GM12865 (cell line): ENCODE measurements around the gene TLE3.
A peak's percentile ranks its signal among the peaks of the same experiment; 100 is the strongest.

Experiments used
- DNase-seq: peaks from one replicate; pipeline ENCODE4 v3.0.0; 2010; ENCODE audit warnings: low read depth
- H3K4me3 ChIP-seq: 2 replicates; pipeline ENCODE4 v1.5.1; 2011; ENCODE audit warnings: mild to moderate bottlenecking, low read depth, low read length, control low read depth
- CTCF ChIP-seq: IDR thresholded peaks from 2 replicates; pipeline ENCODE4 v1.5.1; 2011; ENCODE audit warnings: low read length, control low read depth, low read depth, inconsistent platforms; ENCODE audit not compliant: insufficient read depth; ENCODE audit errors: missing control alignments

TLE3 gene

DNA sequence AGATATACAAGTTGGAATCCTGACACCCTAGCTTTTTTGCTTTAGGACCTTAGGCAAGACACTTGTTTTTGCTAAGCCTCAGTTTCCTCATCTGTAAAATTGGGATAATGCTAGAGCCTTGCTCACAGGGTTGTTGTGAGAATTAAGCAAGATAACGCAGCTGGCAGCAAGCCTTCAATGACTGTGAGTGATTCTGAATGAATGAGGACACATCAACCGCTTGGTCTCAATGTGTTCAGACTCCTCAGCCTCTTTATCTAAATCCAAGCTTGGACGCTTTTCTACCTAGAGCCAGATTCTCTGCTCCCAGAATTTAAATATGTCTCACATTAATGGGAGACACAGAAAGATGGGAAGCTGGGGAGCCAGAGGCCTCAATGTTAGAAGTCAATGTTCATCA, 11.8 kb upstream of the TLE3 start:
- no peak overlapping the region for H3K4me3 ChIP-seq
- no peak for TF ChIP-seq CTCF
- DNase-seq, result no peak

GRCh38 chr15:70103880-70104626, 6.3 kb upstream of the TLE3 start:
- DNase-seq, result no peak
- no peak for TF ChIP-seq CTCF
- H3K4me3 ChIP-seq, result no peak overlapping the region

GRCh38 chr15:70102827-70103226, 5.1 kb upstream of the TLE3 start:
- no peak for DNase-seq
- TF ChIP-seq CTCF, result no peak
- no peak overlapping the region for H3K4me3 ChIP-seq

DNA sequence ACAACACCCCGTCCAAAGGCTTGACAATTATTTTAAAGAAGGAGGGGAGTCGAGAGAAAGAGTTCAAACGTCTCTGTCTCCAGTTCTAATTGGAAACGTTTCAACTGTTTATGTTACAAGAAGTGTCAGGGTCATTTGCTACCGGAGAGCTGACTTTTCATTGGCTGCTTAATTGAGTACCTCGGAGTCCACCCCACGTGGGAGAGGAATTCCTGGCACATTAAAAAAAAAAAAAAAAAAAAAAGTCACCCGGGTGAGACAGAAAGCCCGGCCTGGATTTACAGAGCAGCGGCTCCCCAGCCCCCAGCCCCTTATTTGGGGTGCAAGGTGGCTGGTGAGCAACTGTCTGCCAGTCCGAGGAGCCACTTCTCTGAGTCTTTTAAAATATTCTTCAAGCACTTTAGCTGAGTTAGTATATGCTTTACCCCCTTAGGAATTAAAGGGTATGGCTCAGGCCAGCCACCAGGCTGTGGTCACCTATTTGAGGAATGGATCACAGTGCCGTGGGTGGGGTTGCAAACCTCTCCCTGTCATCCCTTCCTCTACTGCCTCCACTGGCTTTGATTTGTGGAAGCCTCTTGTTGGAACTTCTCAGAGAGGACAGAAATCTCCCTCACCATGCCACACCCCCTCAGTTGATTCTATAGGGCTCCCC, 3.9 kb upstream of the TLE3 start:
- DNase-seq, result no peak
- H3K4me3 ChIP-seq, result no peak overlapping the region
- TF ChIP-seq CTCF, result no peak

GRCh38 chr15:70100474-70101341, 3.0 kb upstream of the TLE3 start:
- TF ChIP-seq CTCF, result peak; percentile 29
- peak overlapping the region; percentile 35 for H3K4me3 ChIP-seq
- peak; percentile 69 for DNase-seq

- peak overlapping the region; percentile 35 for H3K4me3 ChIP-seq
- peak; percentile 43 for DNase-seq
- TF ChIP-seq CTCF, result no peak
Measured at GRCh38 chr15:70099967-70100473, 2.3 kb upstream of the TLE3 start.
